Adipose tissue (tissue), 3 donors: ENCODE data around the gene XYLT1. TPM values are rescaled to one million over a fixed set of nuclear protein-coding genes. Genes with fewer than 3 reads are reported as not detected.

ENCODE experiments used
- H3K27ac ChIP-seq: one replicate; pipeline ENCODE4 v1.5.1; 2013; ENCODE audit warnings: low read depth, low read length
- WGBS, 3 donors: extraction: QIAGEN DNeasy Blood & Tissue Kit; methylation state at CpG; one replicate each; pipeline ENCODE4 v1.1.7; 2013; 5-methylcytosine and 5-hydroxymethylcytosine counted together
- polyA plus RNA-seq, 3 donors: library from polyadenylated mRNA; stranded (reverse); fragments of 200-250 nt; gene quantifications; one replicate each; pipeline ENCODE4 v1.2.3, GENCODE V29; 2013
- donor health status: healthy with polysubstance abuse.
- donor health status: Bipolar disorder and iron deficiency.
- donor health status: healthy.

XYLT1 gene
- polyA plus RNA-seq, 3 donors: 2.4 to 10.1 (median 5.7) TPM

DNA sequence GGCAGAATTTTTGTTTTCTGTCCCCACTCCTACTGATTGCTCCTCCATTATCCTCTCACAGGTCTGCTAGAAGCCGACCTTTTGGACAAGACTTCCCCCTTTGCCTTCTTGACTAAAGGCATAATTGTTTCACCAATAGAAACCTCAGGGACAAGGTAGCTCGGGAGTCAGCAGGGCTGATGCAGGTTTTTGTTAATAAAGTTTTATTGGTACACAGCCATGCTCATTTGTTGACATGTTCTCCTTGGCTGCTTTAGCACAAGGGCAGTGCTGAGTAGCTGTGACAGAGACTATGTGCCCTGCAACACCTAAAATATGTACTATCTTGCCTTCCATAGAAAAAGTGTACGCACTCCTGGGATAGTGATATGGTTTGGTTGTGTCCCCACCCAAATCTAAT is 271.6 kb downstream of the XYLT1 start:
- WGBS, 3 donors: 94 to 97% (median 95%) methylated on average over 3 of the region's 3 CpGs
- no peak overlapping the region for H3K27ac ChIP-seq

DNA sequence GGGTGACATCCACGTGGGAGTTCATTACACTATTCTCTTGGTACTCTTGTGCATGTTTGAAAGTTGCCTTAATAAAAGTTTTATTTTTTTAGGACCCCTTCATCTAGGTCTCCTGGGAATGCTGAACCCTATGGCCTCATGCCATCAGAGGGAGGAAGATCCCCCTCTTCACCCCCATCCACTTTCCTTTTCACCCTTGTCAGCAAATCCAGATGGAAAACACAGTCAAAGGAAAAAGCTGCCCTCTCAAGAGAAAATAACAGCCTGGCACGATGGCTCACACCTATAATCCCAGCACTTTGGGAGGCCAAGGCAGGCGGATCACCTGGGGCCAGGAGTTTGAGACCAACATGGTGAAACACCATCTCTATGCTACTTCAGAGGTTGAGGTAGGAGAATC is 274.2 kb downstream of the XYLT1 start:
- 80 to 87% (median 85%) methylated on average over 3 of the region's 3 CpGs for WGBS, 3 donors
- no peak overlapping the region for H3K27ac ChIP-seq

DNA sequence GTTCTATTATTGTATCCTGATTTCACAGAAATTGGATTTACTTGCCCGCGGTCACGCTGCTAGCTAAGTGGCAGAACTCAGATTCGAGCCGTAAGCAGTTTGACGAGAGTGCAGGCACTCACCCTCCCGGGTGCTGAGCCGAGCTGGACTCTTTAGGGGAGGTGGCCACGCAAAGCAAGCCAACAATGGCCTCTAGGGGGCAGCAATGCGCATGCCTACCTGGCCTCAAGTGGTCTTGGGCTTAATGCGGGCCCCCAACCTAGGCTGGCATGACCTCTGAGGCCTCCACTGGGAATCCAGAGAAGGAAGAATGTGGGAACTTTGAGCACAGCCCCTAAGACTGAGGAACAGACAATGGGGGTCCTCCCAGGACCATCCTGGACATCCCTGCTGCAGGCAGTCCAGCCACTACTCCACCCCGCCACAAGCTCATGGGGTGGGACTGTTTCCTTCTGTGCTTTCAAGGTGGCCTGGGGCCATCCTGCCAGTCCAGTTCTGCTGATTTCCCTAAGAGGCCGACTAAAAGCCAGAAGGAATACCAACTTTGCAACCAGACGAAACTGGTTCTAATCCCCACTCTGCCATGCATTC is 276.5 kb downstream of the XYLT1 start:
- no peak overlapping the region for H3K27ac ChIP-seq
- WGBS, 3 donors: 42 to 59% (median 56%) methylated on average over 14 of the region's 14 CpGs

- H3K27ac ChIP-seq: no peak overlapping the region
- 83 to 90% (median 86%) methylated on average over 6 of the region's 6 CpGs for WGBS, 3 donors
Measured at GRCh38 chr16:17193566-17194100, 277.1 kb downstream of the XYLT1 start.

DNA sequence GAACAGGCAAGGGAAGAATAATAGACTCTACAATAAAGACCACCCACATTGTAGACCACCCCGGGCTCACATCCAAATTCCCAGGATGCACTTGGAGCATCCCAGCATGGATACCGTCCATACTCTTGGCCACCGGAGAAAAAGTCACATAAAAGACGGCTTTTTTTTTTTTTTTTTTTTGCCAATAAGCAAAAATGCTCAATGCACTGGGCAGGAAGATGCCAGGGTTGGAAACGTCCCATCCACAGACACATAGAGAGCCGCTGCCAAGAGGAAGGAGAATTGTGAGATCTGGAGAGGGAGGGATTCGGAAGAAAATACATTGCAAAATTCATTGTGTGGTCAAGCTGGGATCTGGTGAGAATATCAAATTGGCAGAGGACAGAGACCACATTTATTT is 286.7 kb downstream of the XYLT1 start:
- 63 to 90% (median 78%) methylated on average over 7 of the region's 7 CpGs for WGBS, 3 donors
- H3K27ac ChIP-seq: no peak overlapping the region

GRCh38 chr16:17177959-17178905 is 292.5 kb downstream of the XYLT1 start:
- 77 to 80% (median 78%) methylated on average over 14 of the region's 14 CpGs for WGBS, 3 donors
- H3K27ac ChIP-seq: no peak overlapping the region

- no peak overlapping the region for H3K27ac ChIP-seq
- WGBS, 3 donors: 71 to 83% (median 83%) methylated on average over 6 of the region's 6 CpGs
Measured at GRCh38 chr16:17177242-17177958, 293.4 kb downstream of the XYLT1 start.

GRCh38 chr16:17176199-17176598 is 294.6 kb downstream of the XYLT1 start:
- no peak overlapping the region for H3K27ac ChIP-seq
- 92 to 94% (median 93%) methylated on average over 6 of the region's 6 CpGs for WGBS, 3 donors

DNA sequence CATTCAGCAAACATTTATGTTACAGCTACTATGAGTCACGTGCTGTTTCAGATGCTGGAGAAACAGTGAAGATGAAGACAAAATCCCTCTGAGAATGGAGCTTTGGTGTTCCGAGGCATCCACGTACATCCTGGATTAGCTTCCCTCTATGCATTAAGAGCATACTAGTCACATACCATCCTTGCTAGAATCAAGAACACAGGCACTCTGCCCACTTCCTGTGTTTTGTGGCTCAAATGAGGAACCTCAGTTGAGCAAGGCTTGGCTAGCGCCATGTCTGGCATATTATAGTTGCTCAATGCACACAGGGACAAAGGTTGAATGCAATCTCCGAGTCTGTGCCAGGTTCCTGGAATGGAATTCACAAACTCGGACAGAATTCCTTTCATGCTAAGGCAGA is 297.5 kb downstream of the XYLT1 start:
- no peak overlapping the region for H3K27ac ChIP-seq

GRCh38 chr16:17171250-17172143 is 299.3 kb downstream of the XYLT1 start:
- no peak overlapping the region for H3K27ac ChIP-seq
- 28 to 47% (median 42%) methylated on average over 8 of the region's 8 CpGs for WGBS, 3 donors

More for the DNA sequence above, 297.5 kb downstream of the XYLT1 start:
- WGBS, 3 donors: 45 to 69% (median 55%) methylated on average over 6 of the region's 6 CpGs

- WGBS, 3 donors: 89 to 93% (median 92%) methylated on average over 3 of the region's 3 CpGs
- H3K27ac ChIP-seq: no peak overlapping the region
Measured at GRCh38 chr16:17170435-17170834, 300.3 kb downstream of the XYLT1 start.

DNA sequence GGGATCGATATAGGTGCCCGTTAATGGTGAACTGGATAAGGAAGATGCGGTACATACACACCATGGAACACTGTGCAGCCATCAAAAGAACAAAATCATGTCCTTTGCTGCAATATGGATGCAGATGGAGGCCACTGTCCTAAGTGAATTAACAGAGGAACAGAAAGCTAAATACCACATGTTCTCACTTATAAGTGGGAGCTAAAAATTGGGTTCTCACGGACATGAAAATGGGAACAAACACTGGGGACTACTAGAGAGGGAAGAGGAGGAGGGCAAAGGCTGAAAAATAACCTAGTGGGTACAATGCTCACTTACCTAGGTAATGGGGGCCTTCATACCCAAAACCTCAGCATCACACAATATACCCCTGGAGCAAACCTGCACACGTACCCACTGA is 302.6 kb downstream of the XYLT1 start:
- H3K27ac ChIP-seq: no peak overlapping the region
- 93 to 97% (median 96%) methylated on average over 5 of the region's 5 CpGs for WGBS, 3 donors

- 76 to 90% (median 83%) methylated on average over 4 of the region's 4 CpGs for WGBS, 3 donors
- H3K27ac ChIP-seq: no peak overlapping the region
Measured at GRCh38 chr16:17166095-17166494, 304.7 kb downstream of the XYLT1 start.

GRCh38 chr16:17162560-17162959 is 308.2 kb downstream of the XYLT1 start:
- H3K27ac ChIP-seq: no peak overlapping the region
- WGBS, 3 donors: 75 to 97% (median 85%) methylated on average over 3 of the region's 3 CpGs

DNA sequence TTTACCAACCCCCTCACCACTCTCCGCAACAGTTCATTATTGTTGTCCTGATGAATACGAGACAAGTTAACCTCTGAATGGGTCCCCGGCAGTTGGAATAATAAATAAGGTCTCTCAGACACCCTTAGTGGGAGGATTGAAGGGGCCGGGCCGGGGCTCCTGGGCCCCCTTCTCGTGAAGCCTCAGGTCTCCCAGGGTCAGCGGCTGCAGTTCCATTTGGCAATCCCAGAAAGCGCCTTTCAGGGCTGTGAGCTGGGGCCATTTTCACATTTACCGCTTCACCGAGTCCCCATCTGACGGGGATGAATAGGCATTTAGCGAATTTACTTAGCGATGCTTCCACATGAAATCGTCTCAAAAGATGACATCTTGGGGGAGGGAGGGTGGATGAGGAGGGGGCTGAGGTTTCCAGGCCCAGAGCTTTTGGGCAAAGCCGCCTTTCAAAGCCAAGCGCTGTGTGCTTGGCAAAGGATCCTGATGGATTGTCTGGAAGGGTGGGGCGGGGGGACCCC is 309.8 kb downstream of the XYLT1 start:
- 78 to 79% (median 78%) methylated on average over 17 of the region's 17 CpGs for WGBS, 3 donors
- no peak overlapping the region for H3K27ac ChIP-seq

DNA sequence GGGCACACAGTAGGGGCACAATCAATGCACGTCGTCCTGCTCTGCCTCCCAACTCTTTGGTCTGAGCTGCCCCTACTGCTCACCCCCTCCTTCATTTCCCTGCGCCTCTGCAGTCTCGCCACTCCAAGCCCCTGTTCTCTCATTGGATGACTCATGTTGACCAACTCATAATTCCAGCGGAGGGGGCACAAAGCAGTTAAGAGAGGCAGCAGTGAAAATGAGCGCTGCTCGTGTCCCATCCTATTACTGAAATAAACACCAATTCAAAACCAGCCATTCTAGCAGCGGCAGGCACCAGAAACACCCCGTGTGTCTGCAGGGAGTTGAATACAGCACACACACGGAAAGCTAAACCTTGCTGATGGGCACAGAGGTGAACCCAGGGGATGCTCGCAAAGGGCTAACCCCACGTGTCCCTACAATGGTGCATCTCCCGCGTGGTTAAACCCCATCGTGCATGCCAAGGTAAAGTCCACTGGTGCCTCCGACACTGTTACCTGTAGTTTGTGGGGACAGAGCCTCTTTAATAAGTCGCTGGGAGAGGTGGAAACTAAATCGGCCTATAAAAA is 310.4 kb downstream of the XYLT1 start:
- WGBS, 3 donors: 58 to 72% (median 71%) methylated on average over 18 of the region's 18 CpGs
- no peak overlapping the region for H3K27ac ChIP-seq

- 73 to 84% (median 81%) methylated on average over 12 of the region's 12 CpGs for WGBS, 3 donors
- no peak overlapping the region for H3K27ac ChIP-seq
Measured at GRCh38 chr16:17159617-17160016, 311.1 kb downstream of the XYLT1 start.
